ENCODE results near the gene PSD. TPM values are rescaled to one million over a fixed set of nuclear protein-coding genes. Genes with fewer than 3 reads are reported as not detected.
"Not testable (repeated sequence)": the region's sequence is repeated elsewhere in the genome, so short reads cannot be mapped to it uniquely, and the experiment has no call there.

The PSD gene
- total and polyA plus RNA-seq, 11 donors, result 0.14 to 1.7 (median 0.84) TPM

- no peaks in the 10 kb centered on the region for H3K27me3 ChIP-seq
- H3K4me3 ChIP-seq, result peak overlapping the region; percentile 29 to 87 (median 60)
- TF ChIP-seq CTCF (IDR thresholded peaks at IDR 0.05), result no peak
- TF ChIP-seq POLR2A (IDR thresholded peaks at IDR 0.05), result no peak
- ATAC-seq (peak in 2 of 4 donors; percentile 6 to 11), DNase-seq (no peak)
- intact Hi-C loops (cut with DNase I), result loop anchor here in 1 of 10 donors (5.0 kb wide), 1 partner anchor 39 kb away; the partner anchor contains the start of gene FBXL15
- H3K9me3 ChIP-seq, result no peaks in the 10 kb centered on the region
- H3K4me1 ChIP-seq, result peaks cover 0 to 29% (median 14%) of the 10 kb centered on the region in 12 donors
- H3K36me3 ChIP-seq, result peaks cover 0 to 5% (median 0%) of the 10 kb centered on the region in 9 donors
- WGBS, 4 donors, result 23 to 40% (median 33%) methylated on average over 8 of the region's 8 CpGs
- H3K27ac ChIP-seq, result peak overlapping the region in 5 of 12 donors; percentile 0 to 62 (median 22)
Observed at GRCh38 chr10:102460836-102461186, 42.2 kb upstream of the PSD start.

GRCh38 chr10:102458656-102459055 lies 40.1 kb upstream of the PSD start:
- ATAC-seq (no peak), DNase-seq (no peak)
- H3K27ac ChIP-seq, result no peak overlapping the region
- H3K9me3 ChIP-seq, result no peaks in the 10 kb centered on the region
- no peak for TF ChIP-seq CTCF (IDR thresholded peaks at IDR 0.05)
- TF ChIP-seq POLR2A (IDR thresholded peaks at IDR 0.05), result no peak
- H3K27me3 ChIP-seq, result no peaks in the 10 kb centered on the region
- peaks cover 0 to 32% (median 14%) of the 10 kb centered on the region in 12 donors for H3K4me1 ChIP-seq
- intact Hi-C loops (cut with DNase I), result no loop called here
- H3K4me3 ChIP-seq, result no peak overlapping the region
- WGBS, 4 donors, result 83 to 89% (median 85%) methylated on average over 4 of the region's 4 CpGs
- H3K36me3 ChIP-seq, result peaks cover 0 to 11% (median 0%) of the 10 kb centered on the region in 9 donors

GRCh38 chr10:102457591-102458150 lies 39.1 kb upstream of the PSD start:
- no peak overlapping the region for H3K27ac ChIP-seq
- H3K4me1 ChIP-seq, result peaks cover 0 to 39% (median 13%) of the 10 kb centered on the region in 12 donors
- no peak overlapping the region for H3K4me3 ChIP-seq
- TF ChIP-seq POLR2A (IDR thresholded peaks at IDR 0.05), result no peak
- no peak for TF ChIP-seq CTCF (IDR thresholded peaks at IDR 0.05)
- WGBS, 4 donors, result 81 to 85% (median 83%) methylated on average over 9 of the region's 9 CpGs
- ATAC-seq, result no peak
- DNase-seq, result no peak
- H3K36me3 ChIP-seq, result peaks cover 0 to 11% (median 0%) of the 10 kb centered on the region in 9 donors
- no peaks in the 10 kb centered on the region for H3K9me3 ChIP-seq
- H3K27me3 ChIP-seq, result no peaks in the 10 kb centered on the region
- intact Hi-C loops (cut with DNase I), result no loop called here

- H3K36me3 ChIP-seq, result peaks cover 0 to 11% (median 0%) of the 10 kb centered on the region in 9 donors
- no peak overlapping the region for H3K4me3 ChIP-seq
- TF ChIP-seq POLR2A (IDR thresholded peaks at IDR 0.05) (no peak), CTCF (IDR thresholded peaks at IDR 0.05) (no peak)
- H3K27ac ChIP-seq, result peak overlapping the region in 1 of 12 donors; percentile 55
- 83 to 88% (median 85%) methylated on average over 7 of the region's 7 CpGs for WGBS, 4 donors
- intact Hi-C loops (cut with DNase I), result no loop called here
- H3K9me3 ChIP-seq, result no peaks in the 10 kb centered on the region
- ATAC-seq (peak in 1 of 4 donors; percentile 21), DNase-seq (no peak)
- peaks cover 0 to 42% (median 11%) of the 10 kb centered on the region in 12 donors for H3K4me1 ChIP-seq
- no peaks in the 10 kb centered on the region for H3K27me3 ChIP-seq
Observed at GRCh38 chr10:102455893-102456471, 37.4 kb upstream of the PSD start.

- ATAC-seq; H3K4me3 ChIP-seq; intact Hi-C loops (cut with DNase I); H3K9me3 ChIP-seq; H3K27me3 ChIP-seq; DNase-seq: not testable (repeated sequence)
- H3K4me1 ChIP-seq, result peaks cover 0 to 43% (median 13%) of the 10 kb centered on the region in 12 donors
- peaks cover 0 to 11% (median 0%) of the 10 kb centered on the region in 9 donors for H3K36me3 ChIP-seq
- H3K27ac ChIP-seq, result peak overlapping the region in 1 of 12 donors; percentile 91
- WGBS, 4 donors, result 74 to 84% (median 78%) methylated on average over 13 of the region's 13 CpGs
Observed at GRCh38 chr10:102454662-102455487, 36.3 kb upstream of the PSD start.
